OCI-LY7 (cell line): Measurements from ENCODE around the gene SLC9A7. TPM values are rescaled to one million over a fixed set of nuclear protein-coding genes. Genes with fewer than 3 reads are reported as not detected.

Experiments
- BruUV-seq: library from RNA; stranded (reverse); fragments of 400-500 nt; replicated peaks from 2 replicates; lab custom pipeline; 2021; lab: Mats Ljungman, UMichigan
- CTCF ChIA-PET: fragments of 300-600 bp; sonication (Branson Sonifier 250); formaldehyde crosslinking; loops from one replicate; lab custom pipeline; 2022; ENCODE audit warnings: antibody characterized with exemption; ENCODE audit not compliant: unreplicated experiment; lab: Charles Lee
- POLR2A ChIA-PET: fragments of 300-600 bp; sonication (Branson Sonifier 250); formaldehyde crosslinking; loops from one replicate; lab custom pipeline; 2022; ENCODE audit warnings: antibody characterized with exemption; lab: Charles Lee
- DNase-seq: peaks from one replicate; pipeline ENCODE4 v3.0.0-alpha.2; 2015; ENCODE audit warnings: low spot score
- H2AFZ ChIP-seq: fragments of 200-600 bp; sonication (generic), shearing (Covaris generic); 2 replicates; pipeline ENCODE4 v1.6.1; 2014; ENCODE audit warnings: mild to moderate bottlenecking, antibody characterized with exemption, low read length, moderate library complexity
- H3K27ac ChIP-seq: fragments of 200-600 bp; sonication (generic); 2 replicates; pipeline ENCODE4 v1.5.1; 2014; ENCODE audit warnings: mixed run types, low read depth, mild to moderate bottlenecking, moderate library complexity, low read length, inconsistent platforms; ENCODE audit not compliant: poor library complexity, severe bottlenecking
- H3K36me3 ChIP-seq: fragments of 200-600 bp; sonication (generic); 2 replicates; pipeline ENCODE4 v1.6.1; 2014; ENCODE audit warnings: mild to moderate bottlenecking, antibody characterized with exemption, low read length, moderate library complexity, mixed read lengths; ENCODE audit not compliant: insufficient read depth
- H3K4me1 ChIP-seq: fragments of 200-600 bp; sonication (generic); 2 replicates; pipeline ENCODE4 v1.5.1; 2014; ENCODE audit warnings: mild to moderate bottlenecking, low read length; ENCODE audit not compliant: insufficient read depth, poor library complexity, severe bottlenecking
- H3K4me2 ChIP-seq: fragments of 200-600 bp; sonication (generic); 2 replicates; pipeline ENCODE4 v1.6.1; 2014; ENCODE audit warnings: mild to moderate bottlenecking, low read length
- H3K4me3 ChIP-seq: fragments of 200-600 bp; sonication (generic); 2 replicates; pipeline ENCODE4 v1.5.1; 2014; ENCODE audit warnings: mild to moderate bottlenecking, low read depth, low read length; ENCODE audit not compliant: poor library complexity, severe bottlenecking
- H3K79me2 ChIP-seq: fragments of 200-600 bp; sonication (generic); 2 replicates; pipeline ENCODE4 v1.6.1; 2016; ENCODE audit warnings: low read depth, mild to moderate bottlenecking, low read length, moderate library complexity, mixed read lengths; ENCODE audit not compliant: insufficient read depth
- H3K9me2 ChIP-seq: fragments of 200-600 bp; sonication (generic); 2 replicates; pipeline ENCODE4 v1.6.1; 2016; ENCODE audit warnings: mild to moderate bottlenecking, low read length, mixed read lengths; ENCODE audit not compliant: insufficient read depth
- H3K9me3 ChIP-seq: fragments of 200-600 bp; sonication (generic); 2 replicates; pipeline ENCODE4 v1.6.1; 2014; ENCODE audit warnings: mild to moderate bottlenecking, mixed run types, low read length, mixed read lengths
- H4K20me1 ChIP-seq: fragments of 200-600 bp; sonication (generic); 2 replicates; pipeline ENCODE4 v1.6.1; 2014; ENCODE audit warnings: mild to moderate bottlenecking, antibody characterized with exemption, low read length, moderate library complexity, mixed read lengths; ENCODE audit not compliant: insufficient read depth
- CTCF ChIP-seq: fragments of 200-600 bp; sonication (generic); conservative IDR thresholded peaks from 2 replicates; pipeline ENCODE4 v1.5.1; 2014; ENCODE audit warnings: mild to moderate bottlenecking, antibody characterized with exemption, low read length, moderate library complexity, mixed read lengths
- EZH2phosphoT487 ChIP-seq: fragments of 200-600 bp; sonication (generic); IDR thresholded peaks from 2 replicates; pipeline ENCODE4 v1.6.1; 2018; ENCODE audit warnings: low read depth, borderline replicate concordance, mild to moderate bottlenecking, mixed run types, antibody characterized with exemption, low read length, moderate library complexity, mixed read lengths
- intact Hi-C: fragments of 100-400 bp; cut with micrococcal nuclease; formaldehyde crosslinking; loops from one replicate; pipeline ENCODE4 v1.10.0; 2022; ENCODE audit not compliant: unreplicated experiment
- total RNA-seq, 2 experiments: library from RNA; depleted of rRNA in 1 of 2; stranded (reverse); fragments of >200 nt in 1 of 2; shearing (Covaris generic) in 1 of 2; gene quantifications; 2 replicates each; pipeline ENCODE4 v1.2.3, GENCODE V29; 2014 to 2022

The SLC9A7 gene
- total RNA-seq, 2 experiments from 2014 or later: 40.5 to 59.6 TPM

- Histone ChIP-seq H3K4me3 (peak within 1 kb of the TSS; percentile 74), H3K27ac (peak within 1 kb of the TSS; percentile 80), H3K79me2 (peaks cover 8% of the 10 kb centered on the region; the same call in 1 of the 2 replicates), H4K20me1 (no peaks in the 10 kb centered on the region), H3K36me3 (peaks cover 5% of the 10 kb centered on the region; the same call in 1 of the 2 replicates), H3K9me3 (no peaks in the 10 kb centered on the region), H3K4me2 (peak within 1 kb of the TSS; percentile 76), H2AFZ (peak within 1 kb of the TSS; percentile 59), H3K4me1 (peaks cover 33% of the 10 kb centered on the region), H3K9me2 (no peaks in the 10 kb centered on the region)
- DNase-seq: peak; percentile 77
- intact Hi-C loops: loop anchor here (5.0 kb wide), 1 partner anchor 184 kb away; the partner anchor contains the start of gene SLC9A7
- ChIA-PET CTCF (no interaction called here), POLR2A (interaction anchor here (0.7 kb wide), 1 partner anchor 136 kb away, joined by 3 read pairs; no protein-coding TSS in a partner anchor)
- TF ChIP-seq EZH2phosphoT487: no peak
- peak; percentile 70 for TF ChIP-seq CTCF
- BruUV-seq: no TSS peak
Observed at GRCh38 chrX:46573331-46573891, 185.5 kb downstream of the SLC9A7 start, which contains the start of gene CHST7. Gene CHST7 (plus strand): TSS chrX:46573765. CDS start chrX:46573932, 167 bp downstream.

GRCh38 chrX:46572340-46572936 lies 186.5 kb downstream of the SLC9A7 start:
- Histone ChIP-seq H3K4me1 (peaks cover 33% of the 10 kb centered on the region), H3K36me3 (no peaks in the 10 kb centered on the region), H3K27ac (peak overlapping the region; percentile 80), H3K4me3 (peak overlapping the region; percentile 74), H3K9me3 (no peaks in the 10 kb centered on the region), H4K20me1 (no peaks in the 10 kb centered on the region), H3K9me2 (no peaks in the 10 kb centered on the region), H3K79me2 (peaks cover 8% of the 10 kb centered on the region; the same call in 1 of the 2 replicates), H3K4me2 (peak overlapping the region; percentile 76), H2AFZ (peak overlapping the region; percentile 59; the same call in 1 of the 2 replicates)
- BruUV-seq: no TSS peak
- intact Hi-C loops: loop anchor here (5.0 kb wide), 1 partner anchor 185 kb away; the partner anchor contains the start of gene SLC9A7
- TF ChIP-seq EZH2phosphoT487 (no peak), CTCF (no peak)
- DNase-seq: peak; percentile 70
- CTCF ChIA-PET: no interaction called here
- POLR2A ChIA-PET: interaction anchor here (0.7 kb wide), 2 partner anchors 93 to 137 kb away, joined by 3 read pairs; no protein-coding TSS in a partner anchor
